ENCODE results near the gene TOR1AIP2.

TOR1AIP2 gene

DNA sequence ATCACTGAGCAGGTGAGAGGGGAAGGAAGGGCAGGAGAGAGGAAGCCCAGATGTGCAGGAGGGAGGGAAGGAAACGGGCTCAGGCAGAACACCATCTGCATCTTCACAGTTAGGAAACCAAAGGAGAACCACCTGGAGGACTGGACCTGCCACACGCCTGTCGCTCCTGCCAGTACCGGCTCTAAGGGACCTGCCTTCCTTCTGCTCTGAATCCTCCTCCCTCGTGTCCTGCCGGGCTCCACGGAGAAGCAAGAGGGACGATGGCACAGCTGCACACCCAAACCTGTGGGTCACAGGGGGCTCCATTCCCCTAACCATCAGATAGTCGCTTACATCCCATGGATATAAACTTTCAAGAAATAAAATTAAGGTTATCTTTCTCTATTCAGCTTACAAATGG, 56.1 kb downstream of the TOR1AIP2 start:
- H3K4me3 ChIP-seq (ENCODE audit: control insufficient read depth, low read depth, low read length): no peak overlapping the region
- TF ChIP-seq, protein P1, sequence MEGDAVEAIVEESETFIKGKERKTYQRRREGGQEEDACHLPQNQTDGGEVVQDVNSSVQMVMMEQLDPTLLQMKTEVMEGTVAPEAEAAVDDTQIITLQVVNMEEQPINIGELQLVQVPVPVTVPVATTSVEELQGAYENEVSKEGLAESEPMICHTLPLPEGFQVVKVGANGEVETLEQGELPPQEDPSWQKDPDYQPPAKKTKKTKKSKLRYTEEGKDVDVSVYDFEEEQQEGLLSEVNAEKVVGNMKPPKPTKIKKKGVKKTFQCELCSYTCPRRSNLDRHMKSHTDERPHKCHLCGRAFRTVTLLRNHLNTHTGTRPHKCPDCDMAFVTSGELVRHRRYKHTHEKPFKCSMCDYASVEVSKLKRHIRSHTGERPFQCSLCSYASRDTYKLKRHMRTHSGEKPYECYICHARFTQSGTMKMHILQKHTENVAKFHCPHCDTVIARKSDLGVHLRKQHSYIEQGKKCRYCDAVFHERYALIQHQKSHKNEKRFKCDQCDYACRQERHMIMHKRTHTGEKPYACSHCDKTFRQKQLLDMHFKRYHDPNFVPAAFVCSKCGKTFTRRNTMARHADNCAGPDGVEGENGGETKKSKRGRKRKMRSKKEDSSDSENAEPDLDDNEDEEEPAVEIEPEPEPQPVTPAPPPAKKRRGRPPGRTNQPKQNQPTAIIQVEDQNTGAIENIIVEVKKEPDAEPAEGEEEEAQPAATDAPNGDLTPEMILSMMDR (conservative IDR thresholded peaks at IDR 0.05; ENCODE audit: control insufficient read depth, insufficient read depth, low read depth, low read length): no peak
- DNase-seq (ENCODE audit: low read depth): no peak

DNA sequence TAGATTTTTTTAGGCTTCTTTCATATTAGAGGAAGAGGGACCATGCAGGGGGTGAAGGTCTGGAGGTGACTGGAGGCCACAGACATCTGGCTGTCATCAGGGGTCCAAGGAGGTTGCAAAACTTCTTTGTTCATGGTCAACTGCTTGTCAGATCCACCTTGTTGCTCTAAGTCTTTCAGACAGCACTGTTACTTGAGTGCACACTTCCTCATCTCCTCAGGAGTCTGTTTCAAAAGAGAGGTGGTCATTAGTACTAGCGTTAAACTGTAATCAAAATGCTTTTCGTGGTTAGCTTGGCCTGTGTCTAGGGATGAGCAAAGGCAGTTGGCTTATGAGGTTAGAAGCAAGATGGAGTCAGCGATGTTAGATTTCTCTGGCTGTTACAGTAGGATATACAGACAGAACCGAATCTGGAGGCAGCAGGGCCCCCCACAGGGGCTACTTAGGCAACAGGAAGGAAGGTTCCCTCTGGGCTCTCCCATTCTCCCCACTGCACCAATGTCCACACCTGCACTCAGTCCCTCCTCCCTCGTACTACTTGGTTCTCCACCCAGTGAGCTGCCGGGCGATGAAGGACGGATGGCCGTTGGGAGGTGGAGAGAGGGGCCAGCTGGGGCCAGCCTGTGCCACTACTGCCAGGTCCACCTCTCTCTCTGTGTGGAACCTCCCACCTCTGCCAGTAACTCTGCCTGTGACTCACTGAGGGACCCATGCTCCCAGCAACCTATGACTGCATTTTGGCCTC, 57.2 kb downstream of the TOR1AIP2 start:
- TF ChIP-seq, protein P1 (conservative IDR thresholded peaks at IDR 0.05; ENCODE audit: control insufficient read depth, insufficient read depth, low read depth, low read length): no peak
- no peak for DNase-seq (ENCODE audit: low read depth)
- no peak overlapping the region for H3K4me3 ChIP-seq (ENCODE audit: control insufficient read depth, low read depth, low read length)

DNA sequence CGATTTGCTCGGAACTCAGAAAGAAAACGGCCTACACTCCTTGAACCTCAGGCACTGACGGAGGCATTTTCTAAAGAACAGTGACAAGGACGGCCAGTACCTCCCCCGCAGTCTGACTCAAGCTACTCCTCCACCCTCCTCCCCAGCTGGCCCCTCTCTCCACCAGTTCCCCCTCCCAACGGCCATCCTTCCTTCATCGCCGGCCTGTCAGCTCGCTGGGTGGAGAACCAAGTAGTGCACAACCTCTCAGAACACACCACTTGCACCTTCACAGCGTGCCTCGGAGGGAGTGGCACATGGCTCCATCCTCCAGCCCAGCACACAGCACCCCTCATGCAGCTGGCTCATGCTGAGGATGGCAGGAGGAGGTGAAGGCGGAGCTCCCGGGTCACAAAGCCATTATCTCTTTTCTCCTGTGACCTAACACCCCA, 58.8 kb downstream of the TOR1AIP2 start:
- TF ChIP-seq, protein P1 (conservative IDR thresholded peaks at IDR 0.05; ENCODE audit: control insufficient read depth, insufficient read depth, low read depth, low read length): no peak
- peak; percentile 50 for DNase-seq (ENCODE audit: low read depth)
- H3K4me3 ChIP-seq (ENCODE audit: control insufficient read depth, low read depth, low read length): no peak overlapping the region

DNA sequence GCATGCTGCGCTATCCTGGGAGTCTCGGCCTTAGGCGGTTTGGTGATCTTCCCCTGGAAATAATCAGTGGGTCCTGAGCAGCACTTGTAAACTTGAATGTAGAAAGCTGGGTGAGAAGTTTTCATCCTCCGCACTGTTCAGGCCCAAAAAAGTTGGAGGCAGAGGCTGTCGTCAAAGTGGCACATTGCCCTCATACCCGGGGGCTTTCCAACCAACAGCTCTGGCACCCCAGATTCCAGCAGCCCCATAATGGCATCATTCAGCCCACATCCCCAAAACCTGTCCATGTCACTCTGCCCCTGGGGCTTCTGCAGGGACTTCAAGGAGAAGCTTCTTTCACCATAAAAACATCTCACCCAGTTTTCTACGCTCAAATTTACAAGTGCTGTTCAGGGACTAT, 59.3 kb downstream of the TOR1AIP2 start:
- no peak for DNase-seq (ENCODE audit: low read depth)
- no peak overlapping the region for H3K4me3 ChIP-seq (ENCODE audit: control insufficient read depth, low read depth, low read length)
- TF ChIP-seq, protein P1 (conservative IDR thresholded peaks at IDR 0.05; ENCODE audit: control insufficient read depth, insufficient read depth, low read depth, low read length): no peak

DNA sequence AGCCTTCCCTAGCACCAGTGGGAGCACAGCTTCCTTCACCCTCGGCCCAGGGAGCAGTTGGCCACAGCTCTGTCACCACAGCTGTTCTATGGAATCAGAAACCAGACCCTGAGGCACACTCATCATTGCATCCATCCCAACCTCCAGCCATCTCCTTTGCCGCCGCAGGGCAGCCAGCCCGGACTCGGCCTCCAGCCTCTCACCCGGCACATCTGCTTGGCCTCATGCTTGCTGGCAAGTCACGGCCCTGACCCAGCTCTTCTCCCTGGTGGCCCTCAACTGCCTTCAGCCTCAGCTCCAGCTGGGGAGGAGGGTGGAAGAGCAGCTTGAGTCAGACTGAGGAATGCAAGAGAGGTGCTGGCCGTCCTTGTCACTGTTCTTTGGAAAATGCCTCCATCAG, 59.8 kb downstream of the TOR1AIP2 start:
- DNase-seq (ENCODE audit: low read depth): peak; percentile 84
- TF ChIP-seq, protein P1 (conservative IDR thresholded peaks at IDR 0.05; ENCODE audit: control insufficient read depth, insufficient read depth, low read depth, low read length): no peak
- no peak overlapping the region for H3K4me3 ChIP-seq (ENCODE audit: control insufficient read depth, low read depth, low read length)

DNA sequence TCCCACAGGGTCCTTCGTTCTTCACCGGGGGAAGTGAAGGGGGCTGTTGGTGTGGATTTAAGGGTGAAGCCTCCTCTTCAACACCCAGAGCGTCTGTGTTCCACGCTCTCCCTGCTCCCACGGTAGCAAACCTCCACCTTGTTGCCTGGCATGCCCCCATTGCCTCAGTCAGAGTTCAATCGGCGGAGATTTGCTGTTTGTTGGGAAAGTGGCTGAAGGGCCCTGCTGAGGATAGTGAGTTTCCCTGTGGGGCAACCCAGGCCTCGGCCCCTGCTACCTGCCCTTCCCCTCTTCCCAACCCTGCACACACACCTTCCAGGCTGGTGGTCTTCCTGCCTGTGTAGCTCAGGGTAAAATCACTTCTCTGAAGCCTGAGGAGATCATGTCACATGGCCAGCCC, 60.5 kb downstream of the TOR1AIP2 start:
- H3K4me3 ChIP-seq (ENCODE audit: control insufficient read depth, low read depth, low read length): no peak overlapping the region
- DNase-seq (ENCODE audit: low read depth): no peak
- TF ChIP-seq, protein P1 (conservative IDR thresholded peaks at IDR 0.05; ENCODE audit: control insufficient read depth, insufficient read depth, low read depth, low read length): no peak

Measured in fibroblast of mammary gland (primary cell).